KOPT-K1 (cell line): ENCODE results near the gene FTSJ1.
"Not testable (repeated sequence)": the region's sequence is repeated elsewhere in the genome, so short reads cannot be mapped to it uniquely, and the experiment has no call there.

Experiments
- H3K27ac ChIP-seq: fragments of 200-600 bp; sonication (generic); 2 replicates; pipeline ENCODE4 v1.5.1; 2016; ENCODE audit warnings: antibody characterized with exemption, mild to moderate bottlenecking, low read depth, low read length; ENCODE audit not compliant: poor library complexity, severe bottlenecking
- H3K36me3 ChIP-seq: fragments of 200-600 bp; sonication (generic); 2 replicates; pipeline ENCODE4 v1.5.1; 2017; ENCODE audit warnings: antibody characterized with exemption, mild to moderate bottlenecking, low read length, moderate library complexity; ENCODE audit not compliant: insufficient read depth
- H3K9me3 ChIP-seq: fragments of 200-600 bp; sonication (generic); 2 replicates; pipeline ENCODE4 v1.5.1; 2017; ENCODE audit warnings: antibody characterized with exemption, low read length, mild to moderate bottlenecking; ENCODE audit not compliant: insufficient read depth, poor library complexity, severe bottlenecking

Gene FTSJ1, protein sequence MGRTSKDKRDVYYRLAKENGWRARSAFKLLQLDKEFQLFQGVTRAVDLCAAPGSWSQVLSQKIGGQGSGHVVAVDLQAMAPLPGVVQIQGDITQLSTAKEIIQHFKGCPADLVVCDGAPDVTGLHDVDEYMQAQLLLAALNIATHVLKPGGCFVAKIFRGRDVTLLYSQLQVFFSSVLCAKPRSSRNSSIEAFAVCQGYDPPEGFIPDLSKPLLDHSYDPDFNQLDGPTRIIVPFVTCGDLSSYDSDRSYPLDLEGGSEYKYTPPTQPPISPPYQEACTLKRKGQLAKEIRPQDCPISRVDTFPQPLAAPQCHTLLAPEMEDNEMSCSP

GRCh38 chrX:48475774-48476577, at the start of gene FTSJ1:
FTSJ1 (plus strand) TSS chrX:48476199; CDS start chrX:48478048, 1,849 bp downstream.
- H3K36me3 ChIP-seq = peaks cover 22% of the 10 kb centered on the region; the same call in 1 of the 2 replicates
- H3K9me3 ChIP-seq = no peaks in the 10 kb centered on the region
- H3K27ac ChIP-seq = peak within 1 kb of the TSS; percentile 77

DNA sequence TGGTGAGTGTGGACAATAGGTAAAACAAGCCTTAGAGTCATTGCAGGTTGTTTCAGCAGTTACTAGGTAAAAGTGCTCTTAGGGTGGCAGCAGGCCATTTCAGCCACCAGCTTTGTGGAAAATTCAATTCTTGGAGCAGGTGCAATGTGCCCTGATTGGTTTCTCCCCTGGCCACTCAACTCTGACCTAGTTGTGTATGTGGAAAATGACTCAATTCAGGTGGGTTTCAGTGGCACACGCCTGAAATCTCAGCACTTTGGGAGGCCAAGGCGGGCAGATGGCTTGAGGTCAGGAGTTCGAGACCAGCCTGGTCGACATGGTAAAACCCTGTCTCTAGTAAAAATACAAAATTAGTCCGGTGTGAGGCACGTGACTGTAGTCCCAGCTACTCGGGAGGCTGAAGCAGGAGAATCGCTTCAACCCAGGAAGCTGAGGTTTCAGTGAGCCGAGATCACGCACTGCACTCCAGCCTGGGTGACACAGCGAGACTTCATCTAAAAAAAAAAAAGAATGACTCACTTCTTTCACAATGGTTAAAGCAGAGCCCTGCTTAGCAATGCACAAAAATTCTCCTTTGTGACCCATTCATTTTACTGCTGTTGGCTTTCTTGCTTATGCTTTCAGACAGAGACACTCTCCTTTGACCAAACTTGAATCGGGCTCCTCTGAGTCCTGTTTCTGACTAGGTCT, 48.8 kb upstream of the FTSJ1 start:
- not testable (repeated sequence) for H3K36me3 ChIP-seq, H3K27ac ChIP-seq, H3K9me3 ChIP-seq

DNA sequence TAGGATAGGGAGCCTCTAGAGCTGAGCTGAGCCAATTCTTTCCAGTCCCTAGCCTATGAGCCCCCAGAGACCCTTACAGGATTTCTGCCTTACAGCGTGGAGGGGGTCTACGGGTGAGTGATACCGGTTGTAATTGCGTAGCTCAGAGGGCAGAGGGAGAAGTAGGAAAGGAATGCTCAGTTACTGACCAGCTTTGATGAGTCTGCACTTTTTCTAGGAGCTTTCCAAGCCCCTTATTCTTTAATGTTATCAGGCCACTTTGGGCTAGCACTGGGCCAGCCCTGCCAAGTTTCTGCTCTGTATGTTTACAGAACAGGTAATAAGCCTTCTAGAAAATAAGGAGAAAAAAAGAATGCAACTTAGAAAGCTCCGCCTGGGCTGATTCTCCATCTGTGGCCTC, 46.4 kb upstream of the FTSJ1 start:
- not testable (repeated sequence) for H3K36me3 ChIP-seq, H3K9me3 ChIP-seq, H3K27ac ChIP-seq

- not testable (repeated sequence) for H3K9me3 ChIP-seq, H3K36me3 ChIP-seq, H3K27ac ChIP-seq
Measured at GRCh38 chrX:48430166-48430565, 45.8 kb upstream of the FTSJ1 start.

DNA sequence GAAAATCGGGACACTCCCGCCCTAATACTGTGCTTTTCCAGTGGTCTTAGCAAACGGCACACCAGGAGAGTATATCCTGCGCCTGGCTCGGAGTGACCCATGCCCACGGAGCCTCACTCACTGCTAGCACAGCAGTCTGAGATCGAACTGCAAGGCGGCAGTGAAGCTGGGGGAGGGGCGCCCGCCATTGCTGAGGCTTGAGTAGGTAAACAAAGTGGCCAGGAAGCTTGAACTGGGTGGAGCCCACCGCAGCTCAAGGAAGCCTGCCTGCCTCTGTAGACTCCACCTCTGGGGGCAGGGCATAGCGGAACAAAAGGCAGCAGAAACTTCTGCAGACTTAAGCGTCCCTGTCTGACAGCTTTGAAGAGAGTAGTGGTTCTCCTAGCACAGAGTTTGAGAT, 42.3 kb upstream of the FTSJ1 start:
- not testable (repeated sequence) for H3K9me3 ChIP-seq, H3K27ac ChIP-seq, H3K36me3 ChIP-seq

DNA sequence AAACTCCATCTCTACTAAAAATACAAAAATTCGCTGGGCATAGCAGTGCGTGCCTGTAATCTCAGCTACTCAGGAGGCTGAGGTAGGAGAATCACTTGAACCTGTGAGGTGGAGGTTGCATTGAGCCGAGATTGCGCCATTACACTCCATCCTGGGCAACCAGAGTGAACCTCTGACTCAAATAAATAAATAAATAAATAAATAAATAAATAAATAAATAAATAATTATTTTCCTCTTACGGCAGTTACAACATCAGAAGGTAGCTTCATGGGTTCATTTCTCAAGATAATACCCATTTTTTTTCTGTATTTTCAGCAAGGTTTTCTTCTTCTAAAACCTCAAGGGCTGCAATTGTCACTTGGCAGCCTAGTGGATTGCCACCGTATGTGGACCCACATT, 28.8 kb upstream of the FTSJ1 start:
- not testable (repeated sequence) for H3K9me3 ChIP-seq, H3K27ac ChIP-seq, H3K36me3 ChIP-seq

- Histone ChIP-seq H3K36me3 (no peaks in the 10 kb centered on the region), H3K9me3 (no peaks in the 10 kb centered on the region), H3K27ac (no peak overlapping the region)
Measured at GRCh38 chrX:48450076-48450475, 25.9 kb upstream of the FTSJ1 start.

DNA sequence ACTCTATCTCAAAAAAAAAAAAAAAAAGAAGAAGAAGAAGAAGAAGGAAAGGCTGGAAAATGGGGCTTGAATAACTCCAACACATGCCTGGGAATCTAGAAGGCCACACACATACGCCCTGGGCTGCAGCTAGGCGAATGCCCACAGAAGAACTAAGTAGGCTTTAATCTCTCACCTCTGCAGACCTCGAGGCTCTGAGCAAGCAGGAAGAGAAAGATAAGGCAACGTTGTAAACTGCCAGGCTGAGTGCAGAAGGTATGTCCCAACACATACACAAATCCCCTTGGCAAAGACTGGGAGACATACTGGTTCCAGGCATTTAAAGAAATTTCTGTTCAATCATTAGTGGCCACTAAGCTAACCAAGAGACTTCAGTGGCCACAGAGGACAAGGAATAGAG, 24.3 kb upstream of the FTSJ1 start:
- H3K27ac ChIP-seq = no peak overlapping the region
- H3K9me3 ChIP-seq = no peaks in the 10 kb centered on the region

GRCh38 chrX:48456628-48457331, 19.2 kb upstream of the FTSJ1 start:
- H3K27ac ChIP-seq = no peak overlapping the region
- peaks cover 31% of the 10 kb centered on the region for H3K36me3 ChIP-seq
- H3K9me3 ChIP-seq = no peaks in the 10 kb centered on the region

More for the DNA sequence above, 24.3 kb upstream of the FTSJ1 start:
- H3K36me3 ChIP-seq = no peaks in the 10 kb centered on the region

DNA sequence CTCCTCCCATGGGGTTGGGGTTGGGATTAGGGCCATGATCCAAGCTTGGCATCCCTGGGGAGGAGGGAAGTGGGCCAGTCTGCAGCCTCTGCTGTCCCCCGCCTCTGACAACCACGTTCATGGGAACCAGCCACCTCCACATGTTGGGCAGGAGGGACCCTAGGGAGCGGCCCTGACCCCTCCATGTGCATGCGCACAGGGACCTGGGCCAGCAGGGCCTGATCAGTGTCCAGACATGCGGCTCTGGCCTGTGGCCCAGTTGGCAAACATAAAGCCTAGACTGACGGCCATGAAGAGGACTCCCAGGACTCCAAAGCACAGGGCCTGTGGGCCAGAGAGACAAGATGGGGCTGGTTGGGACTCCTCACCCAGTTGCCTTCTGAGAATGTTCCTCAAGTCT, 17.3 kb upstream of the FTSJ1 start:
- Histone ChIP-seq H3K9me3 (no peaks in the 10 kb centered on the region), H3K36me3 (peaks cover 40% of the 10 kb centered on the region), H3K27ac (no peak overlapping the region)

DNA sequence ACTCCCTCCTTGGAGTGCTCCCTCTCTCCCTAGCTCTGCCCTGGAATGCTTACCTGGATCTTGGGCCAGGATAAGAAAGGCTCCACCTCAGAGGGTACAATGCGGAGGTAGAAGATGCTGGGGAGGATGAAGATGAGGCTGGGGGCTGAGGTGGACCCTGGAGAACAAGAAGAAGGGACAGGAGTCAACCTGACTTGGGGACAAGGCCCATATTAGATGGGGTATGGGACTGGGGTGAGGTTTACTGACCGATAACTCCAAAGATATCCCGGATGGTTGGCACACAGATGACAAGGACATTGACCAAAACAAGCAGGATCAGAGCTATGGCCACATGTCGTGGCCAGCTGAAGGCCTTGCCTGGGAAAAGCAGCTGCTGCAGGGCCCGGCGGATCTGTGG, 16.5 kb upstream of the FTSJ1 start:
- no peaks in the 10 kb centered on the region for H3K9me3 ChIP-seq

GRCh38 chrX:48460031-48460430, 16.0 kb upstream of the FTSJ1 start:
- Histone ChIP-seq H3K36me3 (peaks cover 40% of the 10 kb centered on the region), H3K27ac (no peak overlapping the region), H3K9me3 (no peaks in the 10 kb centered on the region)

More for the DNA sequence above, 16.5 kb upstream of the FTSJ1 start:
- Histone ChIP-seq H3K27ac (no peak overlapping the region), H3K36me3 (peaks cover 40% of the 10 kb centered on the region)

DNA sequence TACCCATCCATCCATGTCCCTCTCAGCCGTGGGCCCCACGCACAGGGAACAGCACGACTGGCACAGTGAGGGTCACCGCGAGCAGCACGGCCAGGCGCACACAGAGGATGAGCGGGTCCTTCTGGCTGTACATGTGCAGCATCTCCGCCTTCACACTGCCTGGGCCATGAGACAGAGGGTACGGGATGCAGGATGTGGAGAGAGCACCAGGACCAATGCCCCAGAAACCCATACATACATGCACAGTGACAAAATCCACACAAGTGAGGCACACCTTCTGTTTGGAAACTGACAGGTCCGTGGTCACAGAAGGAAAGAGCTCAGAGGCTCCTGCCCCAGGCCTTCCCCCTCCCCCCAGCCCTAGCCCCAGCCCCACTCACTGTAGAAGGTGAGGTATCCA, 15.4 kb upstream of the FTSJ1 start:
- peaks cover 40% of the 10 kb centered on the region for H3K36me3 ChIP-seq
- H3K9me3 ChIP-seq = no peaks in the 10 kb centered on the region
- no peak overlapping the region for H3K27ac ChIP-seq

- Histone ChIP-seq H3K27ac (no peak overlapping the region), H3K36me3 (peaks cover 43% of the 10 kb centered on the region), H3K9me3 (no peaks in the 10 kb centered on the region)
Measured at GRCh38 chrX:48461830-48462229, 14.2 kb upstream of the FTSJ1 start.
